Stimulated activated naive B cell treated with anti-CD40 and anti-IgM and Interleukin-4, amounts not matched to agents 10 μg/mL and 1 μg/mL and 100 μg/mL, for 72 hours (primary cell): ENCODE measurements around the gene RHOA.
"Not testable (repeated sequence)": the region's sequence is repeated elsewhere in the genome, so short reads cannot be mapped to it uniquely, and the experiment has no call there.

Experiments used
- ATAC-seq, 2 donors: fragments of 150-1000 bp; cut with Tn5 transposase; replicated peaks; 2 replicates each; pipeline ENCODE4 v1.10.0; 2021; ENCODE audit warnings: moderate library complexity in 1 of 2
- DNase-seq: peaks from one replicate; pipeline ENCODE4 v3.0.0; 2021
- H3K27ac Mint-ChIP-seq: one replicate; pipeline ENCODE4 v1.8.0; 2022; ENCODE audit warnings: mild to moderate bottlenecking, mixed read lengths
- H3K27me3 Mint-ChIP-seq, 2 donors: one replicate each; pipeline ENCODE4 v1.8.0; 2022; ENCODE audit warnings: mixed read lengths in 2 of 2
- H3K36me3 Mint-ChIP-seq, 2 donors: one replicate each; pipeline ENCODE4 v1.8.0; 2022; ENCODE audit warnings: mixed read lengths in 2 of 2, mild to moderate bottlenecking in 1 of 2
- H3K4me1 Mint-ChIP-seq, 2 donors: one replicate each; pipeline ENCODE4 v1.8.0; 2022; ENCODE audit warnings: mixed read lengths in 2 of 2, mild to moderate bottlenecking in 1 of 2
- H3K4me3 Mint-ChIP-seq, 2 donors: one replicate each; pipeline ENCODE4 v1.8.0; 2022; ENCODE audit warnings: mild to moderate bottlenecking in 2 of 2, mixed read lengths in 2 of 2, moderate library complexity in 1 of 2
- H3K9me3 Mint-ChIP-seq, 2 donors: one replicate each; pipeline ENCODE4 v1.8.0; 2022; ENCODE audit warnings: mixed read lengths in 2 of 2, mild to moderate bottlenecking in 1 of 2

RHOA gene

DNA sequence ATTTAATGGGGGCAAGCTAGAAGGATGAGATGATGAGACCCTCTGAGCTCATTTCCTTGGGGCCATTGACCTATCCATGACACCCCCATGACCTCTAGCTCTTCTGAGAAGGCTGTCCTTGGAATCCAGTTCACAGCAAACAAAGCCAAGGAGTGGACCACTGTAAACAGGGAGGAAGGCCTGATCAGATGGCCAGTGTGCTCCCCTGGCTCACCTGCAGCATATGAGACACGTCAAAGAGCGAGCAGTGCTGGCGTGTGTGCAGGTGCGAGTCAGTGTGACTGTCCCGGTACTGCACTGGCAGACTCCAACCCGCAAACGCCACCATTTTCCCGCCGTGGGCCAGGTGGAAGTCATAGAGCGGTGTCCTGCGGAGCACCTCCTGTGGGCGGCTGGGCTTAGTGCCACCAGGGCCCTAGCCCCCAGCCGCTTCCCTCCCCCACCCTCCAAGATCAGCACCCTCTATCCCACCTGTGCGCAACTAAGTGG, 10.2 kb upstream of the RHOA start:
- H3K27ac Mint-ChIP-seq = peak overlapping the region; percentile 56
- H3K4me3 Mint-ChIP-seq = peak overlapping the region; percentile 79 to 81
- ATAC-seq = peak; percentile 23 to 26
- H3K36me3 Mint-ChIP-seq = peaks cover 49 to 59% of the 10 kb centered on the region in 2 donors
- H3K27me3 Mint-ChIP-seq = no peaks in the 10 kb centered on the region
- no peak for DNase-seq
- no peaks in the 10 kb centered on the region for H3K9me3 Mint-ChIP-seq
- H3K4me1 Mint-ChIP-seq = peaks cover 35 to 61% of the 10 kb centered on the region in 2 donors

GRCh38 chr3:49417516-49418120, 5.8 kb upstream of the RHOA start:
- Mint-ChIP-seq H3K4me3 (peak overlapping the region in 1 of 2 donors; percentile 39), H3K27ac (peak overlapping the region; percentile 91), H3K27me3 (no peaks in the 10 kb centered on the region), H3K36me3 (peaks cover 55 to 77% of the 10 kb centered on the region in 2 donors), H3K4me1 (peaks cover 59 to 94% of the 10 kb centered on the region in 2 donors), H3K9me3 (no peaks in the 10 kb centered on the region)
- ATAC-seq (no peak), DNase-seq (no peak)

DNA sequence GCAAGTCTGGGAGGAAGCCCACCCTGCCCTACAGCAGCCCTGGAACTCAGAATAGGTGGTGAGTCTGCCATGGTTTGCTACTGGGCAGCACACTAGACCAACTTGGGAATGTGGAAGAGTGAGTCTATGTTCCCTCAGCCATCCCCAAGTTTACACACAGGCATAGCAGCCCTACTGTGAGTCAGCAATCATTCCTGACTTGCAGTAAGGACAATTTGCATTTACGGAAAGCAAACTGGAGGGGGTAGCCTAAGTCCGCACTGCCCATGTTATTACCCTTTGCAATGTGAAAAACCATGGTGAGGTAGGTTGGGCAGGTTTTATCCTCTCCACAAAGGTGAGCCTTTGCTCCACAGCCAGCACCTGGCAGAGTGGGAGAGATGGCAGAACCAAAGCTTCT, 5.1 kb upstream of the RHOA start:
- DNase-seq (no peak), ATAC-seq (no peak)
- Mint-ChIP-seq H3K4me1 (peaks cover 54 to 87% of the 10 kb centered on the region in 2 donors), H3K36me3 (peaks cover 51 to 72% of the 10 kb centered on the region in 2 donors), H3K27me3 (no peaks in the 10 kb centered on the region), H3K27ac (peak overlapping the region; percentile 95), H3K9me3 (no peaks in the 10 kb centered on the region), H3K4me3 (peak overlapping the region; percentile 61 to 69)

- no peaks in the 10 kb centered on the region for H3K27me3 Mint-ChIP-seq
- peak overlapping the region; percentile 95 for H3K27ac Mint-ChIP-seq
- DNase-seq (peak; percentile 85), ATAC-seq (peak; percentile 68 to 69)
- peaks cover 46 to 70% of the 10 kb centered on the region in 2 donors for H3K36me3 Mint-ChIP-seq
- peaks cover 48 to 79% of the 10 kb centered on the region in 2 donors for H3K4me1 Mint-ChIP-seq
- no peaks in the 10 kb centered on the region for H3K9me3 Mint-ChIP-seq
- peak overlapping the region; percentile 61 to 69 for H3K4me3 Mint-ChIP-seq
These were observed 4.3 kb upstream of the RHOA start for GRCh38 chr3:49415931-49416601.

DNA sequence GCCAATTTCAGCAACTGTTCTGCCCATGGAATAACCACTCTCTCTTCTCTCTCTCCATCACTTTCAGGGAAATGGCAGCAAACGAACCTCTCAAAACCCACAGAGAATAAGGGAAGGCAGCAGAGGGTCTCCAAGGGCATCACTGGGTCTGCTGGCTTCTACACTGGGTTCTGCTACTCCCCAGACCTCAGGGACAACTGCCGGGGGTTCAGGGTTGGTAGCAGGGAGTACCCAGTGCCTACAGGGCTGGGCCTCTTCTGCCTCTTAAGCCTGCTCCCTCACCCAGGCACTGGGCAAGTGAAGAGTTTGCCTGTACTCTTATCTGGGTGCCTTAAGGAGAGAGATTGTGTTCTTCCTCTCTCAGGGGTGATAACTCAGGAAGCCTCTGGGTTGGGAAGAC, 3.0 kb upstream of the RHOA start:
- H3K27me3 Mint-ChIP-seq = no peaks in the 10 kb centered on the region
- ATAC-seq (no peak), DNase-seq (no peak)
- H3K4me3 Mint-ChIP-seq = peak overlapping the region in 1 of 2 donors; percentile 14
- H3K36me3 Mint-ChIP-seq = peaks cover 34 to 68% of the 10 kb centered on the region in 2 donors
- H3K9me3 Mint-ChIP-seq = no peaks in the 10 kb centered on the region
- peak overlapping the region; percentile 95 for H3K27ac Mint-ChIP-seq
- H3K4me1 Mint-ChIP-seq = peaks cover 48 to 77% of the 10 kb centered on the region in 2 donors

- H3K36me3 Mint-ChIP-seq = peaks cover 31 to 69% of the 10 kb centered on the region in 2 donors
- no peak for DNase-seq
- H3K4me1 Mint-ChIP-seq = peaks cover 50 to 71% of the 10 kb centered on the region in 2 donors
- H3K9me3 Mint-ChIP-seq = no peaks in the 10 kb centered on the region
- H3K4me3 Mint-ChIP-seq = peak overlapping the region; percentile 94
- ATAC-seq = no peak
- H3K27ac Mint-ChIP-seq = peak overlapping the region; percentile 96
- H3K27me3 Mint-ChIP-seq = no peaks in the 10 kb centered on the region
These were observed 1.6 kb upstream of the RHOA start for GRCh38 chr3:49413338-49413734.

- Mint-ChIP-seq H3K4me3 (peak overlapping the region; percentile 94), H3K4me1 (peaks cover 49 to 67% of the 10 kb centered on the region in 2 donors), H3K27ac (peak overlapping the region; percentile 96), H3K9me3 (no peaks in the 10 kb centered on the region), H3K36me3 (peaks cover 28 to 66% of the 10 kb centered on the region in 2 donors), H3K27me3 (no peaks in the 10 kb centered on the region)
- ATAC-seq = peak in 1 of 2 donors; percentile 0
- no peak for DNase-seq
These were observed 1.0 kb upstream of the RHOA start for GRCh38 chr3:49412632-49413337.

- Mint-ChIP-seq H3K27me3 (no peaks in the 10 kb centered on the region), H3K4me3 (peak overlapping the region; percentile 94), H3K36me3 (peaks cover 19 to 55% of the 10 kb centered on the region in 2 donors), H3K9me3 (no peaks in the 10 kb centered on the region), H3K4me1 (peaks cover 44 to 67% of the 10 kb centered on the region in 2 donors), H3K27ac (peak overlapping the region; percentile 96)
- DNase-seq (peak; percentile 50), ATAC-seq (peak; percentile 28 to 31)
These were observed 225 bp downstream of the RHOA start for GRCh38 chr3:49411535-49411967.

DNA sequence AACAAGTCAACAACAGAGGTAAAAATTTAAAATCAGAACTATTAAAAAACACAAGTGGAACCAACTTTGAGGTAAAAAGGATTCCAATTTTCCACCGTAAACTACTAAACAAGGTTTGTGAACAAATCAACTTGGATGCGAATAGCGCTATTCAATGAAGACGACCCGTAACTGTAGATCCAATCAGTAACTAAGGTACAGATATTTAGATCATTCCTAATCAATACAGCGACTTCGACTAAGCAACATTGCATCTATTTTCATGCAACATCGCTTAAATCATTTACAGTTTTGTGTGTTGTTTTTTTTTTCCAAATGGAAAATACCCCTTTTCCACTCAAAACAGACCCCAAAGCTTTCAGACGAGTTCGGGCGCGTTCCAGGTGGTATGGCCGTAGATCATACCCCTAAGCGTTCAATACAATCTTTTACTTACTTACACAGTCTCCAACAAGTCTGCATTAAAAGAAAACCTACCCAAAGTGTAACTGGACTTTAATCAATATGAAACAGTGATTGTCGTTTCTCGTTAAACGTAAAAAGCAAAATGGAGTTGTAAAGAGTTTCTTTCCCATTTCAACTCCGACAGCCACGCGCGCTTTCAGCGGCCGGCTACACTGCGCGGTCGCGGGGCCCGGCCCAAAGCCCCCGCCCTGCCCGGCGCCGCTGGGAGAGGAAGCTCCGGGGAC, 786 bp downstream of the RHOA start:
- H3K27ac Mint-ChIP-seq = peak overlapping the region; percentile 93
- peak overlapping the region; percentile 86 to 94 for H3K4me3 Mint-ChIP-seq
- no peaks in the 10 kb centered on the region for H3K9me3 Mint-ChIP-seq
- no peak for ATAC-seq
- DNase-seq = no peak
- peaks cover 16 to 52% of the 10 kb centered on the region in 2 donors for H3K36me3 Mint-ChIP-seq
- no peaks in the 10 kb centered on the region for H3K27me3 Mint-ChIP-seq
- peaks cover 42 to 67% of the 10 kb centered on the region in 2 donors for H3K4me1 Mint-ChIP-seq

DNA sequence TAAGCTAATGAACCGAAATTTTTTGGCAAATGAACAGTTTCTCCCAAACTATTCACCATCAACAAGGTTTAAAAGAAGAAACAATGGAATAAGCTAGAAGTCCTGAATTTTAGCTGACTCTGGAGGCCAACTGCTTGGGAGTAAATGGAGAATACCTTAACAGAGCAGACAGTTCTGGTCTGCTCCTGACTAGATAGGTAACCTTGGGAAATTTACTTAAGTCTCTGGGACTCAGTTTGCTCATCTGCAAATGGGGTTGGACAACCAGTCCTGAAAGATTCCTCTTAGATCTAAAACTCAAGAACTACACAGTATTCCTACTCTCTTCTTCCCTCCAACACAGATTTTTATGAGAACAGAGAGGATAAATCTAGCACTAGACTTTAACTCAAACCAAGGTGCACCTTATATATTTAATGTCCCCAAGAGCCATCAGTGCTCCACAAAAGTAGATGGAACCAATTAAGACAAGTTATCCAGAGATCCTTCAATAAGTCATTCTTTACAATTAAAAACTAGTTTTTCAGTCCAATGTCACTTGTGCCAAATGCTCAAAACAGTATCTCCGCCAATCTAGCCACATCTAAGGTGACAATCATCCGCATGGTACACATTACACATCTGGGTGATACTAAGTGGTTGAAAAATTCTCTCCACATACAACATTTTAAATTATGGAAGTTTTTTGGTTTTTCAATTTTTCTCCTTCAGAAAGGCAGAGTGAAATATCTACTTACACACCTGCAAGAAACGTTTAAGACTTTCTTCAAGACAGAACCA, 1.5 kb downstream of the RHOA start:
- Mint-ChIP-seq H3K27ac (no peak overlapping the region), H3K4me3 (peak overlapping the region; percentile 86 to 94), H3K4me1 (peaks cover 42 to 68% of the 10 kb centered on the region in 2 donors), H3K27me3 (no peaks in the 10 kb centered on the region), H3K9me3 (no peaks in the 10 kb centered on the region), H3K36me3 (peaks cover 12 to 49% of the 10 kb centered on the region in 2 donors)
- ATAC-seq (no peak), DNase-seq (no peak)

- H3K4me3 Mint-ChIP-seq = peak overlapping the region in 1 of 2 donors; percentile 16
- H3K4me1 Mint-ChIP-seq = peaks cover 26 to 48% of the 10 kb centered on the region in 2 donors
- H3K27ac Mint-ChIP-seq = peak overlapping the region; percentile 81
- no peak for DNase-seq
- ATAC-seq = no peak
- H3K27me3 Mint-ChIP-seq = no peaks in the 10 kb centered on the region
- H3K9me3 Mint-ChIP-seq = no peaks in the 10 kb centered on the region
- peaks cover 9 to 26% of the 10 kb centered on the region in 2 donors for H3K36me3 Mint-ChIP-seq
These were observed 4.9 kb downstream of the RHOA start for GRCh38 chr3:49406571-49407565.

GRCh38 chr3:49405570-49405969, 6.2 kb downstream of the RHOA start:
- peaks cover 13 to 31% of the 10 kb centered on the region in 2 donors for H3K36me3 Mint-ChIP-seq
- peak overlapping the region; percentile 60 for H3K27ac Mint-ChIP-seq
- H3K9me3 Mint-ChIP-seq, H3K27me3 Mint-ChIP-seq, ATAC-seq, DNase-seq: not testable (repeated sequence)
- H3K4me3 Mint-ChIP-seq = peak overlapping the region in 1 of 2 donors; percentile 26
- peaks cover 30 to 61% of the 10 kb centered on the region in 2 donors for H3K4me1 Mint-ChIP-seq
